Loucy (cell line): Measurements from ENCODE around the gene PI3.

Source experiments
- EZH2phosphoT487 ChIP-seq: fragments of 200-600 bp; IDR thresholded peaks from 2 replicates; pipeline ENCODE4 v1.6.1; 2018; ENCODE audit warnings: antibody characterized with exemption, mild to moderate bottlenecking, moderate library complexity, borderline replicate concordance
- TF ChIP-seq, protein P1 (sequence below): fragments of 200-600 bp; sonication (generic); conservative IDR thresholded peaks from 2 replicates; pipeline ENCODE4 v1.5.1; 2014; ENCODE audit warnings: mild to moderate bottlenecking, antibody characterized with exemption, low read length

DNA sequence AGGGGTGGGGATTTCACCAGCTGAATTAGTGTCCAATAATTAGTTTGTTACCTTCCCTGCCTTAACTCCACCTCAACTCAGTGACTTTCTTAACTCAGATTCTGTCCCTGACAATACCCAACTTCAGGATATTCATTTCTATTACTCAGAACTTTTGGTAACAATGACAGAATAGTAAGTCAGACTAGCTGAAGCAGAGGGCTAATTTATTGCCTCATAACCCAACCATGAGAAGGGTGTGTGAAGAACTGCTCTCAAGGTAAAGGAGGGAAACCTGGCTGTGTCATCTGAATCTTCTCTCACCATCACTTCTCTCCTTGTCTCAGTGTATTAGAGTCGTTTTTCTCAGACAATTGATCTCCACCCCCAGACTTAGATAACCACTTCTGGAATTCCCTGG lies 1.2 kb upstream of the PI3 start:
- TF ChIP-seq, protein P1, sequence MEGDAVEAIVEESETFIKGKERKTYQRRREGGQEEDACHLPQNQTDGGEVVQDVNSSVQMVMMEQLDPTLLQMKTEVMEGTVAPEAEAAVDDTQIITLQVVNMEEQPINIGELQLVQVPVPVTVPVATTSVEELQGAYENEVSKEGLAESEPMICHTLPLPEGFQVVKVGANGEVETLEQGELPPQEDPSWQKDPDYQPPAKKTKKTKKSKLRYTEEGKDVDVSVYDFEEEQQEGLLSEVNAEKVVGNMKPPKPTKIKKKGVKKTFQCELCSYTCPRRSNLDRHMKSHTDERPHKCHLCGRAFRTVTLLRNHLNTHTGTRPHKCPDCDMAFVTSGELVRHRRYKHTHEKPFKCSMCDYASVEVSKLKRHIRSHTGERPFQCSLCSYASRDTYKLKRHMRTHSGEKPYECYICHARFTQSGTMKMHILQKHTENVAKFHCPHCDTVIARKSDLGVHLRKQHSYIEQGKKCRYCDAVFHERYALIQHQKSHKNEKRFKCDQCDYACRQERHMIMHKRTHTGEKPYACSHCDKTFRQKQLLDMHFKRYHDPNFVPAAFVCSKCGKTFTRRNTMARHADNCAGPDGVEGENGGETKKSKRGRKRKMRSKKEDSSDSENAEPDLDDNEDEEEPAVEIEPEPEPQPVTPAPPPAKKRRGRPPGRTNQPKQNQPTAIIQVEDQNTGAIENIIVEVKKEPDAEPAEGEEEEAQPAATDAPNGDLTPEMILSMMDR: no peak
- TF ChIP-seq EZH2phosphoT487: no peak
